Measurements from ENCODE around the gene MEG3.

- TF ChIP-seq POLR2A (IDR thresholded peaks at IDR 0.05; ENCODE audit: low read length) = no peak
- TF ChIP-seq GATA1 (IDR thresholded peaks at IDR 0.05; ENCODE audit: low read depth, low read length) = no peak
These were observed 66.7 kb downstream of the MEG3 start for GRCh38 chr14:100892496-100893227.
